Limb (tissue), 2 donors: Measurements from ENCODE around the gene ZFR.
A peak's percentile ranks its signal among the peaks of the same experiment; 100 is the strongest.

Source experiments
- DNase-seq, 2 donors: peaks; one replicate each; pipeline ENCODE4 v3.0.0-alpha.2; 2016; ENCODE audit errors: extremely low spot score in 2 of 2

ZFR gene

GRCh38 chr5:32363030-32363429 is 81.5 kb downstream of the ZFR start:
- no peak for DNase-seq

- DNase-seq: no peak
Measured at GRCh38 chr5:32362527-32362926, 82.0 kb downstream of the ZFR start.

GRCh38 chr5:32360906-32361305 is 83.6 kb downstream of the ZFR start:
- DNase-seq: no peak

- DNase-seq: no peak
Measured at GRCh38 chr5:32358611-32359010, 85.9 kb downstream of the ZFR start.

GRCh38 chr5:32357658-32358057 is 86.9 kb downstream of the ZFR start:
- no peak for DNase-seq

- no peak for DNase-seq
Measured at GRCh38 chr5:32355686-32356085, 88.9 kb downstream of the ZFR start.

- DNase-seq: no peak
Measured at GRCh38 chr5:32353420-32353819, 91.1 kb downstream of the ZFR start.

GRCh38 chr5:32352685-32353084 is 91.9 kb downstream of the ZFR start:
- DNase-seq: no peak

GRCh38 chr5:32346869-32347268 is 97.7 kb downstream of the ZFR start:
- no peak for DNase-seq

- DNase-seq: no peak
Measured at GRCh38 chr5:32343058-32343672, 101.4 kb downstream of the ZFR start.

- DNase-seq: no peak
Measured at GRCh38 chr5:32342656-32343055, 101.9 kb downstream of the ZFR start.

GRCh38 chr5:32339878-32340277 is 104.7 kb downstream of the ZFR start:
- DNase-seq: no peak

GRCh38 chr5:32339198-32339597 is 105.3 kb downstream of the ZFR start:
- no peak for DNase-seq

- DNase-seq: no peak
Measured at GRCh38 chr5:32332966-32333365, 111.6 kb downstream of the ZFR start.

GRCh38 chr5:32332361-32332760 is 112.2 kb downstream of the ZFR start:
- DNase-seq: no peak

- no peak for DNase-seq
Measured at GRCh38 chr5:32331935-32332274, 112.6 kb downstream of the ZFR start.

- peak; percentile 32 to 60 for DNase-seq
Measured at GRCh38 chr5:32331217-32331934, 113.2 kb downstream of the ZFR start.

- DNase-seq: no peak
Measured at GRCh38 chr5:32330126-32330971, 114.2 kb downstream of the ZFR start.

- DNase-seq: peak in 1 of 2 donors; percentile 40
Measured at GRCh38 chr5:32329395-32329834, 115.1 kb downstream of the ZFR start.

GRCh38 chr5:32326216-32326772 is 118.2 kb downstream of the ZFR start:
- no peak for DNase-seq

GRCh38 chr5:32325616-32326015 is 118.9 kb downstream of the ZFR start:
- no peak for DNase-seq

- DNase-seq: peak in 1 of 2 donors; percentile 56
Measured at GRCh38 chr5:32325062-32325461, 119.5 kb downstream of the ZFR start.
